H1 (cell line): ENCODE results near the gene ZIC1. TPM values are rescaled to one million over a fixed set of nuclear protein-coding genes. Genes with fewer than 3 reads are reported as not detected.
A peak's percentile ranks its signal among the peaks of the same experiment; 100 is the strongest.

Source experiments
- CTCF ChIA-PET: fragments of 300-600 bp; sonication (Branson Sonifier 250); formaldehyde crosslinking; loops from one replicate; lab custom pipeline; 2021; ENCODE audit not compliant: partially characterized antibody; lab: Charles Lee
- POLR2A ChIA-PET: fragments of 300-600 bp; sonication (Branson Sonifier 250); formaldehyde crosslinking; loops from one replicate; lab custom pipeline; 2021; ENCODE audit warnings: inconsistent platforms; ENCODE audit not compliant: partially characterized antibody; lab: Charles Lee
- DNase-seq, 2 experiments: peaks; one replicate each; pipeline versions ENCODE4 v3.0.0 to v3.0.0-alpha.2; 2010 to 2022; ENCODE audit warnings: low spot score in 2 of 2, low read depth in 1 of 2, mixed read lengths in 1 of 2
- FAIRE-seq: peaks from 2 replicates; lab custom pipeline; 2011; peaks lifted over from hg19 to GRCh38; lab: Jason Lieb, UNC
- H2AFZ ChIP-seq: 2 replicates; pipeline ENCODE4 v1.8.1; 2012; ENCODE audit warnings: low read length, inconsistent platforms
- H2AK5ac ChIP-seq: 2 replicates; pipeline ENCODE4 v1.6.1; 2013; ENCODE audit warnings: low read depth, low read length
- H2BK120ac ChIP-seq: replicated peaks from 2 replicates; pipeline ENCODE3; 2013; ENCODE audit warnings: low read depth, low read length, inconsistent platforms
- H2BK12ac ChIP-seq: 2 replicates; pipeline ENCODE4 v1.6.1; 2013; ENCODE audit warnings: low read depth, low read length
- H2BK15ac ChIP-seq: 2 replicates; pipeline ENCODE4 v1.6.1; 2013; ENCODE audit warnings: low read length
- H2BK20ac ChIP-seq: 2 replicates; pipeline ENCODE4 v1.6.1; 2013; ENCODE audit warnings: low read length
- H2BK5ac ChIP-seq: 2 replicates; pipeline ENCODE4 v1.6.1; 2013; ENCODE audit warnings: low read depth, low read length
- H3K14ac ChIP-seq: 2 replicates; pipeline ENCODE4 v1.6.1; 2013; ENCODE audit warnings: inconsistent platforms; ENCODE audit not compliant: insufficient read length
- H3K18ac ChIP-seq: 2 replicates; pipeline ENCODE4 v1.6.1; 2013; ENCODE audit warnings: low read length; ENCODE audit errors: extremely low read depth
- H3K23ac ChIP-seq: 2 replicates; pipeline ENCODE4 v1.6.1; 2013; ENCODE audit warnings: inconsistent platforms; ENCODE audit not compliant: insufficient read length
- H3K23me2 ChIP-seq: 2 replicates; pipeline ENCODE4 v1.6.1; 2013; ENCODE audit warnings: low read depth, low read length
- H3K27ac ChIP-seq: 2 replicates; pipeline ENCODE4 v1.6.1; 2011; ENCODE audit warnings: low read depth, low read length, inconsistent platforms
- H3K27me3 ChIP-seq, 4 experiments: replicated peaks in 1 of 4; 1 replicate in 1 of 4; 2 replicates in 3 of 4; pipeline versions ENCODE4 v1.6.1 to v1.8.1; 2011 to 2013; ENCODE audit warnings: low read length in 3 of 4, mild to moderate bottlenecking in 3 of 4, inconsistent platforms in 2 of 4, mixed read lengths in 2 of 4, moderate library complexity in 1 of 4; ENCODE audit not compliant: control insufficient read depth in 3 of 4, insufficient read depth in 3 of 4; ENCODE audit errors: extremely low read depth in 1 of 4
- H3K36me3 ChIP-seq, 4 experiments: 2 replicates each; pipeline versions ENCODE4 v1.6.1 to v1.8.1; 2011 to 2013; ENCODE audit warnings: mild to moderate bottlenecking in 4 of 4, low read length in 3 of 4, moderate library complexity in 2 of 4, control low read depth in 1 of 4, inconsistent platforms in 1 of 4; ENCODE audit not compliant: insufficient read depth in 4 of 4, control insufficient read depth in 2 of 4
- H3K4ac ChIP-seq: replicated peaks from 2 replicates; pipeline ENCODE3; 2013; ENCODE audit warnings: low read length, low read depth, mixed read lengths, inconsistent platforms; ENCODE audit not compliant: insufficient read length
- H3K4me1 ChIP-seq, 4 experiments: replicated peaks in 1 of 4; 1 replicate in 1 of 4; 2 replicates in 3 of 4; pipeline versions ENCODE4 v1.6.1 to v1.8.1; 2011 to 2013; ENCODE audit warnings: low read length in 3 of 4, inconsistent platforms in 2 of 4, mixed read lengths in 1 of 4; ENCODE audit not compliant: insufficient read depth in 4 of 4, control insufficient read depth in 3 of 4
- H3K4me2 ChIP-seq, 2 experiments: 2 replicates each; pipeline versions ENCODE4 v1.6.1 to v1.8.1; 2011 to 2013; ENCODE audit warnings: low read depth in 2 of 2, low read length in 2 of 2, control low read depth in 1 of 2, inconsistent platforms in 1 of 2, mild to moderate bottlenecking in 1 of 2; ENCODE audit not compliant: insufficient read depth in 1 of 2
- H3K4me3 ChIP-seq, 4 experiments: fragments of 200-600, 300-600 bp in 1 of 4; sonication (generic), shearing (Covaris generic), sonication (Bioruptor Twin) in 1 of 4; 2 replicates each; pipeline versions ENCODE4 v1.5.1 to v1.8.1; 2011 to 2016; ENCODE audit warnings: low read length in 4 of 4, low read depth in 3 of 4, control low read depth in 2 of 4, inconsistent platforms in 2 of 4, mild to moderate bottlenecking in 2 of 4, mixed read lengths in 1 of 4, moderate library complexity in 1 of 4; ENCODE audit not compliant: insufficient read depth in 2 of 4; ENCODE audit errors: extremely low read depth in 1 of 4
- H3K56ac ChIP-seq: replicated peaks from 2 replicates; pipeline ENCODE3; 2013; ENCODE audit warnings: low read depth, mild to moderate bottlenecking, mixed read lengths, low read length, inconsistent platforms; ENCODE audit not compliant: insufficient read length
- H3K79me1 ChIP-seq: 2 replicates; pipeline ENCODE4 v1.6.1; 2013; ENCODE audit warnings: low read depth, low read length, control low read depth
- H3K79me2 ChIP-seq, 2 experiments: 2 replicates each; pipeline versions ENCODE4 v1.6.1 to v1.8.1; 2012 to 2013; ENCODE audit warnings: low read length in 2 of 2, mild to moderate bottlenecking in 2 of 2, inconsistent platforms in 1 of 2; ENCODE audit not compliant: insufficient read depth in 2 of 2, control insufficient read depth in 1 of 2
- H3K9ac ChIP-seq, 4 experiments: replicated peaks in 1 of 4; 1 replicate in 1 of 4; 2 replicates in 3 of 4; pipeline versions ENCODE4 v1.6.1 to v1.8.1; 2011 to 2013; ENCODE audit warnings: low read depth in 3 of 4, low read length in 3 of 4, control low read depth in 2 of 4, mild to moderate bottlenecking in 2 of 4, moderate library complexity in 2 of 4, inconsistent platforms in 1 of 4; ENCODE audit errors: extremely low read depth in 1 of 4
- H3K9me3 ChIP-seq, 2 experiments: 2 replicates each; pipeline versions ENCODE4 v1.6.1 to v1.8.1; 2012 to 2013; ENCODE audit warnings: mild to moderate bottlenecking in 2 of 2, moderate library complexity in 2 of 2, control low read depth in 1 of 2, inconsistent platforms in 1 of 2, low read depth in 1 of 2, low read length in 1 of 2, mixed read lengths in 1 of 2; ENCODE audit not compliant: insufficient read depth in 2 of 2
- H4K20me1 ChIP-seq, 2 experiments: replicated peaks in 1 of 2; 2 replicates each; pipeline versions ENCODE3 to v1.8.1; 2011 to 2013; ENCODE audit warnings: inconsistent platforms in 2 of 2, low read length in 2 of 2, mild to moderate bottlenecking in 1 of 2; ENCODE audit not compliant: insufficient read depth in 2 of 2, control insufficient read depth in 1 of 2
- H4K5ac ChIP-seq: 2 replicates; pipeline ENCODE4 v1.6.1; 2013; ENCODE audit warnings: low read length, low read depth, mixed read lengths, inconsistent platforms; ENCODE audit not compliant: insufficient read length
- H4K8ac ChIP-seq: 2 replicates; pipeline ENCODE4 v1.8.0; 2013; ENCODE audit warnings: mild to moderate bottlenecking, moderate library complexity, low read length, inconsistent platforms; ENCODE audit not compliant: insufficient read depth; ENCODE audit errors: extremely low read depth
- H4K91ac ChIP-seq: replicated peaks from 2 replicates; pipeline ENCODE3; 2013; ENCODE audit warnings: low read length, mixed read lengths, inconsistent platforms; ENCODE audit not compliant: insufficient read length
- CBX8 ChIP-seq: fragments of 300-800, 300-1000 bp; sonication (generic); IDR thresholded peaks from 2 replicates; pipeline ENCODE4 v1.7.1; 2016; ENCODE audit warnings: low read depth, low read length, borderline replicate concordance
- CTBP2 ChIP-seq: IDR thresholded peaks from 2 replicates; pipeline ENCODE4 v1.7.0; 2011; ENCODE audit warnings: borderline replicate concordance, mild to moderate bottlenecking, moderate library complexity, mixed read lengths, low read length; ENCODE audit not compliant: insufficient read depth, insufficient read length
- EZH2 ChIP-seq: fragments of 200-600 bp; sonication (generic); IDR thresholded peaks from 2 replicates; pipeline ENCODE4 v1.7.1; 2012; ENCODE audit warnings: low read depth, mild to moderate bottlenecking, moderate library complexity, low read length, inconsistent platforms; ENCODE audit not compliant: severe bottlenecking
- HDAC6 ChIP-seq: IDR thresholded peaks from one replicate; pipeline ENCODE4 v1.7.1; 2012; ENCODE audit warnings: low read depth, mild to moderate bottlenecking, inconsistent platforms, low read length, moderate library complexity
- JUND ChIP-seq: IDR thresholded peaks from 2 replicates; pipeline ENCODE4 v1.6.1; 2011; ENCODE audit warnings: mild to moderate bottlenecking, improper control_type of control experiment, low read length
- MAFK ChIP-seq: IDR thresholded peaks from 2 replicates; pipeline ENCODE4 v1.6.1; 2012; ENCODE audit warnings: low read depth, mild to moderate bottlenecking, improper control_type of control experiment, low read length
- RBBP5 ChIP-seq: IDR thresholded peaks from 2 replicates; pipeline ENCODE4 v1.7.1; 2012; ENCODE audit warnings: low read depth, mild to moderate bottlenecking, inconsistent platforms, low read length, moderate library complexity, borderline replicate concordance
- SIX5 ChIP-seq: IDR thresholded peaks from 2 replicates; pipeline ENCODE4 v1.6.1; 2011; ENCODE audit warnings: mild to moderate bottlenecking, low read depth, low read length
- SP1 ChIP-seq: IDR thresholded peaks from 2 replicates; pipeline ENCODE4 v1.6.1; 2011; ENCODE audit warnings: low read depth, low read length
- SP4 ChIP-seq: IDR thresholded peaks from 2 replicates; pipeline ENCODE4 v1.6.1; 2012; ENCODE audit warnings: low read length, inconsistent platforms
- TBP ChIP-seq: IDR thresholded peaks from 2 replicates; pipeline ENCODE4 v1.6.1; 2011; ENCODE audit warnings: low read depth, low read length, improper control_type of control experiment
- TCF12 ChIP-seq: IDR thresholded peaks from 2 replicates; pipeline ENCODE4 v1.6.1; 2011; ENCODE audit warnings: low read depth, mild to moderate bottlenecking, low read length
- WGBS, 2 experiments: shearing (Covaris generic) in 1 of 2; methylation state at CpG; one replicate each; pipeline versions ENCODE4 v1.1.6 to v1.1.7; 2013 to 2015; ENCODE audit warnings: low lambda C conversion rate in 2 of 2, mixed read lengths in 2 of 2, inconsistent platforms in 1 of 2, low coverage in 1 of 2, missing lambda C conversion rate in 1 of 2; ENCODE audit not compliant: insufficient replicate concordance in 2 of 2, insufficient coverage in 1 of 2, insufficient read length in 1 of 2; ENCODE audit errors: extremely low coverage in 1 of 2, missing lambda C conversion rate in 1 of 2; 5-methylcytosine and 5-hydroxymethylcytosine counted together
- polyA plus RNA-seq, 7 experiments: library from polyadenylated mRNA; depleted of rRNA in 3 of 7; stranded (reverse) in 5 of 7; unstranded in 2 of 7; fragments of >200 nt in 5 of 7; fragments of 200-250 nt in 2 of 7; gene quantifications; 1 replicate in 5 of 7; 2 replicates in 1 of 7; 4 replicates in 1 of 7; pipeline versions ENCODE4 v1.2.1 to v1.2.3, GENCODE V29; 2011 to 2013; ENCODE audit warnings: missing spikeins in 2 of 7, mixed read lengths in 2 of 7
- total RNA-seq: library from RNA; stranded (reverse); fragmentation: NEBNext Ultra II Directional; extraction: Animal tissue kit (Norgen Biotek cat#: 25700); gene quantifications from 2 replicates; pipeline ENCODE4 v1.2.1, GENCODE V29; 2021

ZIC1 gene
- total and polyA plus RNA-seq, 2 of the 8 experiments (the other 6 are each of a cell fraction or from before 2014, with no cell fraction given): 0.80 to 2.2 TPM

- H3K9me3 ChIP-seq: no peaks in the 10 kb centered on the region; a peak in 1 of 4 replicates
- peak in 1 of 2 experiments; percentile 77 for DNase-seq
- FAIRE-seq: no peak
- H2BK5ac ChIP-seq: peak overlapping the region; percentile 67; the same call in 1 of the 2 replicates
- H3K27me3 ChIP-seq: peaks cover 60 to 98% (median 85%) of the 10 kb centered on the region in 4 experiments
- H3K4ac ChIP-seq: no peak overlapping the region
- H3K18ac ChIP-seq: peak overlapping the region; percentile 53; the same call in 1 of the 2 replicates
- H4K5ac ChIP-seq: no peak overlapping the region
- no peak overlapping the region for H4K91ac ChIP-seq
- peak overlapping the region; percentile 88; the same call in 1 of the 2 replicates for H2BK15ac ChIP-seq
- peak overlapping the region; percentile 14 to 54 (median 28); a peak in 6 of 8 replicates for H3K4me3 ChIP-seq
- peaks cover 14% of the 10 kb centered on the region for H3K23me2 ChIP-seq
- no peak overlapping the region for H3K23ac ChIP-seq
- H3K56ac ChIP-seq: no peak overlapping the region
- H3K9ac ChIP-seq: no peak overlapping the region
- no peak overlapping the region for H3K27ac ChIP-seq
- CTCF ChIA-PET: interaction anchor here (0.7 to 17.2 kb wide), 7 partner anchors 9 to 102 kb away, joined by 3 to 485 read pairs (median 6); partner anchors contain the start of gene ZIC4
- peak overlapping the region; percentile 92; the same call in 1 of the 2 replicates for H2BK12ac ChIP-seq
- no peak overlapping the region for H2AFZ ChIP-seq
- peaks cover 8 to 22% of the 10 kb centered on the region in 2 experiments for H4K20me1 ChIP-seq
- no peak overlapping the region for H2AK5ac ChIP-seq
- H3K4me2 ChIP-seq: peak overlapping the region; percentile 82 to 91
- H3K79me2 ChIP-seq: no peaks in the 10 kb centered on the region
- POLR2A ChIA-PET: interaction anchor here (1.0 to 5.8 kb wide), 8 partner anchors 8 to 56 kb away, joined by 3 to 26 read pairs (median 6); no protein-coding TSS in a partner anchor
- no peak overlapping the region for H4K8ac ChIP-seq
- 2% methylated on average over 36 of the region's 37 CpGs; no CpG with 5 or more reads in 1 of the 2 experiments for WGBS, 2 experiments
- no peaks in the 10 kb centered on the region for H3K79me1 ChIP-seq
- peaks cover 0 to 4% (median 0%) of the 10 kb centered on the region in 4 experiments; a peak in 1 of 8 replicates for H3K36me3 ChIP-seq
- no peak overlapping the region for H2BK120ac ChIP-seq
- peaks cover 0 to 27% (median 20%) of the 10 kb centered on the region in 4 experiments; a peak in 6 of 7 replicates for H3K4me1 ChIP-seq
- no peak overlapping the region for H3K14ac ChIP-seq
- peak overlapping the region; percentile 98; the same call in 1 of the 2 replicates for H2BK20ac ChIP-seq
- TF ChIP-seq SP4 (no peak), TCF12 (no peak), RBBP5 (no peak), JUND (no peak), TBP (no peak), CTBP2 (peak; percentile 100), SP1 (peak; percentile 8; the same call in 1 of the 2 replicates), MAFK (no peak), SIX5 (no peak), CBX8 (0 out of 2 replicates have a peak, but pooled peaks have one; percentile 40), HDAC6 (no peak), EZH2 (peak; percentile 92)
Observed at GRCh38 chr3:147412917-147413685, 3.9 kb downstream of the ZIC1 start.
